Raji (cell line): Measurements from ENCODE around the gene VPS8.

Experiments used
- POLR2A ChIP-seq: IDR thresholded peaks from 2 replicates; pipeline ENCODE4 v1.6.1; 2011; ENCODE audit warnings: low read depth, low read length, control low read depth; ENCODE audit not compliant: insufficient read depth

The VPS8 gene

GRCh38 chr3:185024406-185024805 lies 212.4 kb downstream of the VPS8 start:
- no peak for TF ChIP-seq POLR2A

GRCh38 chr3:185024966-185025365 lies 213.0 kb downstream of the VPS8 start:
- no peak for TF ChIP-seq POLR2A

GRCh38 chr3:185028121-185028520 lies 216.2 kb downstream of the VPS8 start:
- TF ChIP-seq POLR2A: no peak

GRCh38 chr3:185029086-185029485 lies 217.1 kb downstream of the VPS8 start:
- no peak for TF ChIP-seq POLR2A

GRCh38 chr3:185030399-185030798 lies 218.4 kb downstream of the VPS8 start:
- no peak for TF ChIP-seq POLR2A

- TF ChIP-seq POLR2A: no peak
These were observed 219.0 kb downstream of the VPS8 start for GRCh38 chr3:185030951-185031350.

- no peak for TF ChIP-seq POLR2A
These were observed 225.8 kb downstream of the VPS8 start for GRCh38 chr3:185037801-185038200.

- TF ChIP-seq POLR2A: no peak
These were observed 228.5 kb downstream of the VPS8 start for GRCh38 chr3:185040425-185040824.

GRCh38 chr3:185041540-185041939 lies 229.6 kb downstream of the VPS8 start:
- no peak for TF ChIP-seq POLR2A

- TF ChIP-seq POLR2A: no peak
These were observed 230.5 kb downstream of the VPS8 start for GRCh38 chr3:185042312-185043050.

GRCh38 chr3:185046164-185046515 lies 234.2 kb downstream of the VPS8 start:
- no peak for TF ChIP-seq POLR2A

GRCh38 chr3:185046603-185047002 lies 234.6 kb downstream of the VPS8 start:
- no peak for TF ChIP-seq POLR2A

- no peak for TF ChIP-seq POLR2A
These were observed 237.7 kb downstream of the VPS8 start for GRCh38 chr3:185049710-185050109.

- TF ChIP-seq POLR2A: no peak
These were observed 239.8 kb downstream of the VPS8 start for GRCh38 chr3:185051801-185052200.

- no peak for TF ChIP-seq POLR2A
These were observed 240.7 kb downstream of the VPS8 start for GRCh38 chr3:185052631-185053030.

GRCh38 chr3:185056908-185057307 lies 244.9 kb downstream of the VPS8 start:
- no peak for TF ChIP-seq POLR2A

GRCh38 chr3:185057829-185058228 lies 245.9 kb downstream of the VPS8 start:
- no peak for TF ChIP-seq POLR2A
